DOHH2 (cell line): Measurements from ENCODE around the gene TNFRSF21.

Experiments used
- CTCF ChIP-seq: fragments of 200-600 bp; sonication (generic); IDR thresholded peaks from one replicate; pipeline ENCODE4 v1.5.1; 2014; ENCODE audit warnings: antibody characterized with exemption, mild to moderate bottlenecking, low read depth, low read length; ENCODE audit not compliant: poor library complexity, severe bottlenecking
- EZH2phosphoT487 ChIP-seq: fragments of 200-600 bp; sonication (generic); IDR thresholded peaks from 2 replicates; pipeline ENCODE4 v1.6.1; 2017; ENCODE audit warnings: borderline replicate concordance, mild to moderate bottlenecking, antibody characterized with exemption, low read length, moderate library complexity, mixed read lengths

- TF ChIP-seq CTCF = no peak
- no peak for TF ChIP-seq EZH2phosphoT487
Measured at GRCh38 chr6:47323887-47324286, 14.2 kb upstream of the TNFRSF21 start.
